Measurements from ENCODE around the gene B3GAT3.
"Not testable (repeated sequence)": the region's sequence is repeated elsewhere in the genome, so short reads cannot be mapped to it uniquely, and the experiment has no call there.

B3GAT3 gene

GRCh38 chr11:62604460-62605120 is 17.2 kb downstream of the B3GAT3 start:
- no peak for DNase-seq (ENCODE audit: low read depth in 3 of 3)

DNA sequence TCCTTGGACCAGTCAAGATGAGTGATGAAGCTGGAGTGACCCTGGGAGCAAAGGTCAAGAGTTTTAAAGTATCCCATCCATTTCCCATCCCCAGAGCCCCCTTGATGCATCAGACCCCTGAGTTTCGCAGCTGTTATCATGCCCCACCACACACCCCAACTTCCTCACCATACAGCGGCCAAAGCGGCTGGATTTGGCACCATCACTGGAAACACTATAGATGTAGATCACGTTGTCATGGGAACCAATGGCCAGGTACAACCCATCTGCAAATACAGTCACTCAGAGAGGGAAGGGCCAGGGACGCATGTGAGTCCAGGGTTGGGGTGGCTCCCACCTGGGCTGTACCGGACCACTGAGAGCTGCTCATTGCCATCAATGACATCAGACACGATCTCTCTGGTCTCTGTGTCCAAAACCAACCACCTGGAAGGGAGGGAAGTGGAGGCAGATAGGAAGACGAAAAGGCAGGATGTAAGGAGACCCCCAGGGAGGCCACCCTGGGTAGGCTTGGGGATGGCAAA is 17.9 kb downstream of the B3GAT3 start:
- DNase-seq (ENCODE audit: low read depth in 3 of 3), result no peak

GRCh38 chr11:62603072-62603408 is 18.7 kb downstream of the B3GAT3 start:
- DNase-seq (ENCODE audit: low read depth in 3 of 3), result no peak

DNA sequence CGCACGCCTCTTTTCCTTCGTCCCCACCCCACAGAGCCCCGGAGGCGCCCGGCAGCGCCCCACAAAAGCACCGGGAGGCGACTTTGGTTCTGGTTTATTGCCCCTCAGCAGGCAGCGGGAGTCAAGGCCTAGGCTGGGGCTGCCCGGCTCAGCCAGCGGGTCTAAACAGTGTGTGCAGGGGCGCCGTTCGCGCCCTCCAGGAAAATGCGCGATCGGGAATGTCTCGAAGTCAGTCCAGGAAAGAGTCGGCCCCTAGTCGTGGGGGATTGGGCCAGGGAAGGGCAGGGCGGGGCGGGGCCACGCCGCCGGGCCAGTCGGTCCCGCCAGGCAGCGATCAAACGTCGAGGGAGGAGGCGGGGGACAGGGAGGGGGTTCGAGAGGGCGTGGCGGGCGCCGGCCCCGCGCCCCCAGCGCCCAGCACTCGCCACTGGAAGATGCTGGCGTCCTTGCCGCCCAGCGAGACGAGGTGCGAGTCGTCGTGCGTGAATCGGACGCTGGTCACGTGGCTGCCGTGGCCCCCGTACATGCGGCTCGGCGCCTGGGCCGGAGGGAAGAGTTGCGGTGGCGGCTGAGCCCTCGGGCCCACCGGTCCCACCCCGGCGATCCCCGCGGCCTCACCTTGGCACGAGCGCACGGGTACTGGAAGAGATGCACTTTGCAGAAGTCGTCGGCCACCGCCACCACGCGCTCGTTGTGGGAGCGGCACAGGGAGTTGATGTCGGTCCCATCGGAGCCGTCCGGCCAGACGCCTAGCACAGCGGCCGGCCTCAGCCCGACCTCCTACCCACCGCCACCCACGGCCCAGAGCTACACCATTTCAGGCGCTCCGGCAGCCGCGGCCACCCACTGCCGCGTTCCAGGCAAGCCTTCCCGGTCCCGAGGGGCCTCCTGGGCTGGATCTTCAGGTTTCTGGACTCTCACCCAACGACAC is 19.4 kb downstream of the B3GAT3 start:
- DNase-seq (ENCODE audit: low read depth in 3 of 3), result peak in 1 of 3 donors; percentile 14

GRCh38 chr11:62601372-62602140 is 20.2 kb downstream of the B3GAT3 start, which contains the start of gene MTA2:
MTA2 (minus strand) TSS chr11:62601865; CDS start chr11:62601450, 415 bp downstream.
- DNase-seq (ENCODE audit: low read depth in 3 of 3), result peak; percentile 99

DNA sequence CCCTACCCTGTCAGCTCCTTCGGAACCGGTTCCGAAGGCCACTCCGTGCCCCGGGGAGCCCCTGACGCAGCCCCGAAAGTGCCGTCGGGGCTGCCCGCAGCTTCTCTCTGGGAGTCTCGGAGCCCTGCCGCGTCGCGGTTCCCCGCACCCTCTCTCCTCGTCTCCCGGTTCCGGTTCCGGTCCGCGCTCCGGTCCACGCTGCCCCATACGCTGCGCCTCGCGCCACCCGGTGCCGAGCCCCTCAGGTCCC is 20.7 kb downstream of the B3GAT3 start:
- DNase-seq (ENCODE audit: low read depth in 3 of 3), result no peak

- no peak for DNase-seq (ENCODE audit: low read depth in 3 of 3)
Measured at GRCh38 chr11:62600367-62601121, 21.2 kb downstream of the B3GAT3 start.

- DNase-seq (ENCODE audit: low read depth in 3 of 3), result no peak
Measured at GRCh38 chr11:62599901-62600300, 21.9 kb downstream of the B3GAT3 start.

DNA sequence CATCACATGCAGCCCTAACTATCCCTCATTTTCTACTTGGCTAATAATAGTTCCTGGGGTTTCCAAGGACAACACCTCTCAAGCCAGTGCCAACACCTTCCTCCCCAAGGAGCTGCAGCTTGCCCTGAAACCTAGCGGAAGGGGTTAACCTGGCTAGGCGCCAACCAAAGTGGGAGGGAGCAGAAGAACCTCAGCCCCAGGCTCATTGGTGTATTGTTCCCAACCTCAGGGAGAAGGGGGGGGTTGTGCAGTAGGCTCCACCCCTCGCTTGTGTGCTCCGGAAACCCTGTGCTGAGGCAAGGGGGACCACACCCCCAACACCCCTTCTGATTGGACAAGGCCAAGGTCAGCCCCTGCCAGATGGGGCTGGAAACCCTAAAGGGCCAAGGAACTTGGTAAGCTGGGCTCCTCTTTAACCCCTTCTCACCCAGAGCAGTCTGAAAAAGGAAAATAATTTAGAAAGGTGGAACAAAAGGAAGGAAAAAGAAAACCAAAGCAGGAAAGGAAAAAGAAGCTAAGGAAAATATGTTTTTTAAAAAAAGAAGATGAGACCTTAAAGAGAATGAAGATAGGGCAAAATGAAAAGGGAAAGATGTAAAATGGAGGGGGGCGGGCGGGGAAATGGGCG is 22.6 kb downstream of the B3GAT3 start:
- peak; percentile 90 to 97 (median 96) for DNase-seq (ENCODE audit: low read depth in 3 of 3)

GRCh38 chr11:62595124-62595523 is 26.7 kb downstream of the B3GAT3 start:
- no peak for DNase-seq (ENCODE audit: low read depth in 3 of 3)

GRCh38 chr11:62593434-62594044 is 28.2 kb downstream of the B3GAT3 start:
- DNase-seq (ENCODE audit: low read depth in 3 of 3), result peak; percentile 64 to 74 (median 66)

- DNase-seq (ENCODE audit: low read depth in 3 of 3), result no peak
Measured at GRCh38 chr11:62592989-62593421, 28.8 kb downstream of the B3GAT3 start.

DNA sequence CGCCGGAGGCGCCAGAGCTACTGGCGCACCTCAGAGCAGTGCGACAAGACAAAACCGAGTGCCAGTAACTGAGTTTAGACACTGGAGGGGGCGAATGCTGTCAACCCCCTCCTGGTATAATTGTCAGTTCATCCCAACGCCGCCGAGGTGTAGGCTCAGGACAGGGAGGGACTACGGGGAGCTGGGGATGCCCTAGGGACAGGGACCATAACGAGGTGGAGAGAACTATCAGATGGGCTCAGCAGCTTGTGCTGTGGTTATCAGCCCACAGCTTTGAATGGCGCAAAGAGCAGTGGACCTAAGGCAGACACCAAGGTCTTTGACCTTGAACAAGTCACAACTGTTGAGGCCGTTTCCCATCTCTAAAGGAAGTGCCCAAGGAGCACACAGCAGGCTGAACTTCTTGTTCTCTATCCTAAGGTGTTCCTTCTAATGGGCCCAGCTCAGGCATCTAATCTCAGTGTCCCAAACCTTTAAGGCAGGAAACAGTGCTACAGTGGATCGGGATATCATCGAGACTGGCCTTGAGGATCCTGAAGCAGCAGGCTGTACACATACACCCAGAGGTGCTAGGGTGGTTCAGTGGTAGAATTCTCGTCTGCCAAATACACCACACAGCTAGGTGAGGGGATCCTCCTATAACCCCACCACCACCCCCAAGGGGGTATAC is 29.5 kb downstream of the B3GAT3 start:
- no peak for DNase-seq (ENCODE audit: low read depth in 3 of 3)

- peak; percentile 88 to 95 (median 92) for DNase-seq (ENCODE audit: low read depth in 3 of 3)
Measured at GRCh38 chr11:62591448-62592145, 30.2 kb downstream of the B3GAT3 start, which contains the start of gene TUT1. TUT1 (minus strand) TSS chr11:62591523; CDS start chr11:62591485, 38 bp downstream.

DNA sequence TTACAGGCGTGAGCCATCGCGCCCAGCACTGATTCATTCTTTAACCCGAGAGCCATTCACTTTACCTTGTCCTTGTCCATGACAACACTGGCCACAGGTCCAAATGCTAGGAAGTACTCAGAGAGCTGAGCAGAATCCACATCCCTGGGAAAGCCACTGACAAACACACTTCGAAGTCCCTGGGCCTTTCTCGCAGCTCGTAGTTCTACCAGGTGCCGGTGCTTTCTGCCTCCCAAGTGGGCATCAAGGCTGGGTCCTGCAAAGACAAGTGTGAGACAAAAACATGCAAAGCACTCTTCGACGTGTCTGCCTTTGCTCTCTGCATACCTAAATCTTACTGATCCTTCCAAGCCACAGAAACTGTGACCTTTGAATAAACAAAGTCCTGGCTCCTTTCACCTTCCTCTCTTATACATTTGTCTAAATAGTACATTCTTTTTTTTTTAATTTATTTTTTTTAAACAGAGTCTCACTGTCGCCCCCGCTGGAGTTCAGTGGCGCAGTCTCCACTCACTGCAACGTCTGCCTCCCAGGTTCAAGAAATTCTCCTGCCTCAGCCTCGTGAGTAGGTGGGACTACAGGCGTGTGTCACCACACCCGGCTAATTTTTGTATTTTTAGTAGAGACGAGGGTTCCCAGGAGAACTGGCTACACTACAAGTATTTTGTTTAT is 32.7 kb downstream of the B3GAT3 start:
- no peak for DNase-seq (ENCODE audit: low read depth in 3 of 3)

DNA sequence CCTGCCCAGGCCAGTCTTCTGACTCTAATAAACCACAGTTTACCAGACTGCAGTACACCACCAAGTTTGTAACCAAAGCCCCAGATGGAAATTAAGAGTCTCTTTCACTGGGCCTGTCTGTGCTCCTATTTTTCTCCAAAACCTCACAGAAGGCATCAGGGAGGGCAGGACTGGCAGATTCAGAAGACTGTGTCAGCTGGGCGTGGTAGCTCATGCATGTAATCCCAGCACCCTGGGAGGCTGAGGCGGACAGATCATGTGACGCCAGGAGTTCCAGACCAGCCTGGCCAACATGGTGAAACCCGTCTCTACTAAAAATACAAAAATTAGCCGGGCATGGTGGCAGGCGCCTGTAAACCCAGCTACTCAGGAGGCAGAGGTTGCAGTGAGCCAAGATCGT is 36.4 kb downstream of the B3GAT3 start:
- not testable (repeated sequence) for DNase-seq (ENCODE audit: low read depth in 3 of 3)

GRCh38 chr11:62581735-62582134 is 40.1 kb downstream of the B3GAT3 start:
- DNase-seq (ENCODE audit: low read depth in 3 of 3), result not testable (repeated sequence)

DNA sequence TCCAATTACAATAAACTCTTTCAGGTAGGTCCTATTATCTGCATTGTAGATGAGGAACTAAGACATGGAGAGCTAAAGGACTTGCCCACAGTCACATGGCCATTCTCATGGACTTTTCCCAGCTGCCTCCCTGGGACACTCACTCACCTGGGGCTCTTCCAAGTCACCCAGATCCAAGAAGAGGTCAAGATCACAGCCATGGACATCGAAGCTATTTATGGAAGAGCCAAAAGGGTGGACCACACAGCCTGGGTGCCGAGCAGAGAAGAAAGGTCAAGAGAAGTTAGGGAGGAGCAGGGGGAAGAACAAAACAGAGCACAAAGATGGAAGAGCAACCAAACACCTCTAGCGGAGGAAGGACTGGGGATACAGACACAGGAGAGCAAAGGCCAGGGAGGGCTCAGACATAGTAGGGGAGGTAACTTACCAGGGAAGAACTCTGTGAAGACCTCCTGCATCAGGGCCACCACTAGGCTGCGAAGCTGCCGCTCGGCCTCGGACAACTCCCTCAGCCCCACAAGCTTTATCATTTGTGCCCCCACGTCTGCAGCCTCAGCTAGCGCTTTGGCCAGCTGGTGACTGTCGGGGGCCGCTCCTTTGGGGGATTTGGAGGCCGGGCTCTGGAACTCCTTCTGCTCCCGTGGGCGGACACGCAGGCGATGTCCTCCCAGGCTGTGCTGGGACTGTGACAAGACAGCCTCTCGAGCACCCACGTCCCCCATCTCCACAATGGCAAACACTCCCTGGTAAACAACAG is 40.6 kb downstream of the B3GAT3 start:
- DNase-seq (ENCODE audit: low read depth in 3 of 3), result no peak
